GM19239 (cell line): Measurements from ENCODE around the gene NLRP6.
"Not testable (repeated sequence)": the region's sequence is repeated elsewhere in the genome, so short reads cannot be mapped to it uniquely, and the experiment has no call there.

Source experiments
- DNase-seq: peaks from one replicate; pipeline ENCODE4 v3.0.0; 2011; ENCODE audit warnings: low spot score; ENCODE audit not compliant: insufficient read length
- FAIRE-seq: peaks from 2 replicates; lab custom pipeline; 2011; peaks lifted over from hg19 to GRCh38; lab: Jason Lieb, UNC

The NLRP6 gene

GRCh38 chr11:332651-333480, 54.7 kb downstream of the NLRP6 start:
- no peak for FAIRE-seq
- DNase-seq, result no peak

DNA sequence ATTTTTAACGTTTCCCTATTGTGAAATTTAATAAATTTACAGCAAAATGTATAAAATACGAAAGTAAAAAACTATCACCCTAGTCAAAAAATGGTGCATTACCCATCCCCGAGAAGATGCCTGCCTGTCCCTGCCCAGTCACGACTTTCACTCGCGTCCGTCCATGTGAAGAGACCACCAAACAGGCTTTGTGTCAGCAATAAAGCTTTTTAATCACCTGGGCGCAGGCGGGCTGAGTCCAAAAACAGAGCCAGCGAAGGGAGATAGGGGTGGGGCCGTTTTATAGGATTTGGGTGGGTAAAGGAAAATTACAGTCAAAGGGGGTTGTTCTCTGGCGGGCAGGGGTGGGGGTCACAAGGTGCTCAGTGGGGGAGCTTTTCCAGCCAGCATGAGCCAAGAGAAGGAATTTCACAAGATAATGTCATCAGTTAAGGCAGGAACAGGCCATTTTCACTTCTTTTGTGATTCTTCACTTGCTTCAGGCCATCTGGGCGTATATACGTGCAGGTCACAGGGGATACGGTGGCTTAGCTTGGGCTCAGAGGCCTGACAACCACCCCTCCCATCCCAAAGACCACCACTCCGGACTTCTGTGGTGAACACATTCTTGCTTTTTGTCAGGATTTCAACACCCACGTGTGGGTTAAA, 55.5 kb downstream of the NLRP6 start:
- FAIRE-seq, DNase-seq: not testable (repeated sequence)

DNA sequence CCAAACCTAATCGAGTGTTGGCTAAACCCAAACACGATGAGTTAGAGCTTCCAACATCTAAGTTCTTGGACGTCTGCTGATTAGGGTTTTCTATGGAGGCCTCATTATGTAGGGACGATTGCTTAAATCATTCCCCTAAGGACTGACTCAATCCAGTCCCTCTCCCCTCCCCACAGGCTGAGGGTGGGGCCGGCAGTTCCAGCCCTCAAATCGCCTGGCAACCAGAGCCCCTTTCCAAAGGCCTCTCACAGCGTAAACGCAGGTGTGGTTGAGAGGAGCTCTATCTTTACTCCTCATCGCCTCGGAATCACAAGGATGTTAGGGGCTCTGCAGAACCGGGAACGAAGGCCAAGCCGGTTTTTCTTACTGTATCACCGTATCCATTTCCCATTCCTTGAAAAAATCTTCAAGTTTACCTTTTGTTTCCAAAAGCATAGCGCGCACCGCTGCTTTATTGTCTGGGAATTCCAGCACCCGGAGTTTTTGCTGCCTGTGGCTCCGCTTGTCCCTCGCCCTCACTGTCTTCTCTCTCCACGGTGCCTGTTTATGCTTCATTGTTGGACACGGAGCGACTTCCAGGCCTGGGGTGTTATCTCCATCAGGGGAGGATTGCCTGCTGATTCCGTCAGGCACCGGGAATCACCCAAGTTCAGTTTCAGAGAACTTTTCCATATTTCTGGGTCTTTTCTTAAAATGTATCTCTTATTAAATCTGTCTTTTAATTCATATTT, 56.2 kb downstream of the NLRP6 start:
- FAIRE-seq, result no peak
- DNase-seq, result no peak
